Panc1 (cell line): ENCODE data around the gene PCYT1B.

Source experiments
- CTCF ChIP-seq: fragments of 450-650 bp; IDR thresholded peaks from 2 replicates; pipeline ENCODE4 v1.5.1; 2017; ENCODE audit warnings: mild to moderate bottlenecking
- POLR2AphosphoS5 ChIP-seq: IDR thresholded peaks from 2 replicates; pipeline ENCODE4 v1.6.1; 2012; ENCODE audit warnings: mild to moderate bottlenecking, low read depth, low read length, moderate library complexity
- SIN3A ChIP-seq: IDR thresholded peaks from 2 replicates; pipeline ENCODE4 v1.6.1; 2012; ENCODE audit warnings: low read depth, mild to moderate bottlenecking, low read length, moderate library complexity, borderline replicate concordance; ENCODE audit not compliant: insufficient read depth

- no peak for TF ChIP-seq CTCF
- TF ChIP-seq SIN3A: no peak
- no peak for TF ChIP-seq POLR2AphosphoS5
Measured at GRCh38 chrX:24567169-24567568, 80.0 kb downstream of the PCYT1B start.
